ENCODE data around the gene ARAP2.

The ARAP2 gene

GRCh38 chr4:36198861-36199260 lies 45.5 kb downstream of the ARAP2 start:
- no peak overlapping the region for H3K4me3 ChIP-seq (ENCODE audit: control insufficient read depth, low read depth, low read length)
- DNase-seq (ENCODE audit: low read depth) = no peak
- TF ChIP-seq CTCF (IDR thresholded peaks at IDR 0.05; ENCODE audit: control insufficient read depth, insufficient read depth, low read depth, low read length, missing control alignments) = no peak

DNA sequence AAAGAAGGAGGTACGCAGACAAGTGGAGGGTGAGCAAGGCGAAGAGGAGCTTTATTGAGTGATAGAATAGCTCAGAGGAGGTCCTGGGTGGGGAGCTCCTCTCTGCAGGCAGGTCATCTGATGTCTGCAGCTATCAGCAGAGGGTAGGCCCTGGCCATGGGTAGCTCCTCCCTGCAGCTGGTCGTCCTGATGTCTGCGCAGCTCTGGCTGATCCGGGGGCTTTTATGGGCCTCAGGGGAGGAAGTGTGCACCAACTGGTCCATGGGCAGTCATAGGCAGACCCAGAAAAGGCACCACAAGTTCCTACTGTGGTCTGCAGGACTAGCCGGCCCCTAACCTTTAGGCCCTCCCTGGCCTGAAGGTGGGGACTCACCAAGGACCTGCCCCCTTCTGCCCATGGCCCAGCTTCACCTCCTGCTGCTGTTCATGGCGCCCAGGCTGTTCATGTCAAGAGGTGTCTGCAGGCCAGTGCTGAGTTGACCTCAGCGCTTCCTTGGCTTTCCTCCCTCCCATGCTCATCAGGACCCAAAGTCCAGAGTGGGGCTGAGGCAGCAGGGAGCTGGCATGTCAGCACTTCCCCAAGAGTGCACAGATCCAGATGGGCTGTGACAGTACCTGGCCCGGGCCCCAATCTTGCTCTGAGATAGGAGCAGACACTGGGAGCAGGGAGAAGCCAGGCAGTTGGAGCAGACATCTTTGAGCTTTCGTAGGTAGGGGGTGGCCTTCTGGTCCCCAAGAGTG lies 46.1 kb downstream of the ARAP2 start:
- TF ChIP-seq CTCF (IDR thresholded peaks at IDR 0.05; ENCODE audit: control insufficient read depth, insufficient read depth, low read depth, low read length, missing control alignments) = no peak
- H3K4me3 ChIP-seq (ENCODE audit: control insufficient read depth, low read depth, low read length) = no peak overlapping the region
- DNase-seq (ENCODE audit: low read depth) = no peak

GRCh38 chr4:36197501-36197900 lies 46.8 kb downstream of the ARAP2 start:
- no peak for TF ChIP-seq CTCF (IDR thresholded peaks at IDR 0.05; ENCODE audit: control insufficient read depth, insufficient read depth, low read depth, low read length, missing control alignments)
- H3K4me3 ChIP-seq (ENCODE audit: control insufficient read depth, low read depth, low read length) = no peak overlapping the region
- no peak for DNase-seq (ENCODE audit: low read depth)

DNA sequence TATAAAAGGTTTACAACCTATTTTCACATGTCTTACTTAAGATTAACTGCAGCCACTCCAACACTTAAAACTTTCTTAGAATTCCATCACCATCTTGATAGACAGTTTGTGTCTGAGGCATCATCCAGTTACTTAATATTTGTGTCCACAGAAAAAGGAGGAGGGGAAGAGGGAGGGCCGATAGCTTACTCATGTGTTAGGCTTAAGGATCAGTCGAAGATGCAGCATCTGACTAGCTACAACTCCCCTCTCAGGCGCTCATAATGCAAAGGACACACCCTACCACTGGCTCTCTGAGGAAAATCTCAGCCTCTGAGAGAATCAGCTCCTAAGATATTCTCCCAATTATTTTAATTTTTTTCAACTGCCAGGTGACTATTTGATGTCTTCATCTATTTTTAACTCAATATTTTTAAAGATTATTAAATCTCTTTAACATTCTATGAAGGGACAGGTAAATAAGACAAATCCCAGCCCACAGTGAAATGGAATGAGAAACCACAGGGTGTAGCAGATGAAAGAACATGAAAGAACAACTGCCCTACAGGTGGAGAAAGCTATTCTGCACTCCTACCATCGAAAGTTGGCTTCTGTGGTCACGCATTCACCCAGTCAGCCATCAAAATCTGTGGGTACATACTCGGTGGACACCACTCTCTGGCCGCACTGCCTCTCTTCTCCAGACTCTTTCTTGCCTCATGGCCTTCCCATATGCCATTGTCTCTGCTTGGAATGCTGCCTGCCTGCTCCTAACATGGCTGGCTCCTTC lies 48.0 kb downstream of the ARAP2 start:
- no peak overlapping the region for H3K4me3 ChIP-seq (ENCODE audit: control insufficient read depth, low read depth, low read length)
- no peak for DNase-seq (ENCODE audit: low read depth)

DNA sequence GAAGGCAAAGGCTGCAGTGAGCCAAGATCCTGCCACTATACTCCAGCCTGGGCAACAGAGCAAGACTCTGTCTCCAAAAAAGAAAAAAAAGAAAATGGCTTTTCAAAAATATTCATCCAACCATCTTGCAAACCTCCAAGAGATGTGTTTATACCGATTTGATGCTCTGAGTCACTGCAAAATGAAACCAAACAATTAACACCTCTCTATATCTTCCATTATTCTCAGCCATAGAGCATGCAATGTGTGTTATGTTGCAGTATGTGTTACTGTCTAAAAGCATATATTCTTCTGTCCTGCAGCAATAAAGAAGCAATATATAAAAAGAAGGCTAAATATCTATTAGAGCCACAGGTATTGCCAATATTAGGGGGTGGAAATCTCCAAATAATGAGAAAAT lies 51.4 kb downstream of the ARAP2 start:
- H3K4me3 ChIP-seq (ENCODE audit: control insufficient read depth, low read depth, low read length) = no peak overlapping the region
- no peak for DNase-seq (ENCODE audit: low read depth)
- TF ChIP-seq CTCF (IDR thresholded peaks at IDR 0.05; ENCODE audit: control insufficient read depth, insufficient read depth, low read depth, low read length, missing control alignments) = no peak

More for the DNA sequence above, 48.0 kb downstream of the ARAP2 start:
- TF ChIP-seq CTCF (IDR thresholded peaks at IDR 0.05; ENCODE audit: control insufficient read depth, insufficient read depth, low read depth, low read length, missing control alignments) = no peak

- no peak for DNase-seq (ENCODE audit: low read depth)
- no peak overlapping the region for H3K4me3 ChIP-seq (ENCODE audit: control insufficient read depth, low read depth, low read length)
- no peak for TF ChIP-seq CTCF (IDR thresholded peaks at IDR 0.05; ENCODE audit: control insufficient read depth, insufficient read depth, low read depth, low read length, missing control alignments)
Observed at GRCh38 chr4:36189511-36190226, 54.6 kb downstream of the ARAP2 start.
